HG02938 (cell line): ENCODE results near the gene FAM219B.

ENCODE experiments used
- ATAC-seq: cut with Tn5 transposase; IDR thresholded peaks from one replicate; pipeline ENCODE4 v1.9.1; 2021; ENCODE audit warnings: mild to moderate bottlenecking, moderate library complexity; ENCODE audit not compliant: unreplicated experiment

The FAM219B gene

DNA sequence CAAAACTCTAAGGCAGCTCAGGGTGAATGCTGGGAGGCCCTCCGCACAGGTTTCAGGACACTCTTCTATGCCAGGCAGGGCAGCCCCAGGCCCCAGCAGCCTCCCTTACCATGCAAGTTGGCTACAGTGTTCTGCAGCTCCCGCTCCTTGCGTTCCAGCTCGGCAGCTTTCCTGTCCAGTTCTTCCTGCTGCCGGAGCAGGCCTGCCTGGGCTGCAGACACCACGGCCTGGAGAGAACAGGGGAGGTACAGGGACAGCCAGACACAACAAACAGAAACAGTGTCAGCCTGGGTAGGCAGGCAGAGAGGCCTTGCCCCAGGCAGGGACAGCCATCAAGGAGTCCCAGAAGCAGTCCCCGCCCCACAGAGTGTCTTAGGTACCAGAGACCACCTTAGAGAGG is 54.7 kb downstream of the FAM219B start:
- ATAC-seq: no peak

DNA sequence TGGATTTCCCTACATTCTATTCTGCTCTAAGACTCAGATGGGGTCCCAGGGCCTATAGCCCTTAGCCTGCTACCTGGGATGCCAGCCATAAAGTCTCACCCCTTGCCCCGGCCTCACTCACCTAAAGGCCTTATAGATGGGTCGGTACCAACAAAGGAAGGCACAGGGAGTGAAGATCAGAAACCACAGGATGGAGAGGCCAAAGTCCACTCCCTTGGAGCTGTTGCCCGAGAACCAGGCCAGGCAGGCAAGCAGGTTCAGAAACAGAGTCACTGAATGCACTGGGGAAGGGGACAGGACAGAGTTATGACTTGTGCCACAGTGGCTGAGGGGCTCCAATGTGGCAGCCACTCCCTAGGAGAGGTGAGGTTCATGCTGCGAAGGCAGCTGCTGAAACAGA is 56.3 kb downstream of the FAM219B start:
- ATAC-seq: no peak
